Measurements from ENCODE around the gene PTPRG.

The PTPRG gene

DNA sequence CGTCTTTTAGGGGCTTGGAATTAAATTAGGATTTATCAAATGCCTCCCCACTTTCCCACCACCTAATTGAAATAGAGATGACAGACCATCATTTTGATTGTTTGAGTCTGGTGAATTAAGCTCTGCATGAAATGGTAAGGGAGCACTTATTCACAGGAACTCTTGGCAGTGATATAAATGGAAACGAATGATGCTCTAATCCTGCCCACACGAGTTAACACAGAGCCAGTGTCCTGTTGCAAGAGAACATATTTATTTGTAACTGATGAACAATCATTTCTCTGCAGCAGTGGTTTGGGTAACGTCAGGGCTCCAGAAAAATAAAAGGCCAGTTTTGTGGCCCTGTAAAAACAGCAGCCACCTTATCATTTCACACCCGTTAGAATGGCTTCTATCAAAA is 648.6 kb downstream of the PTPRG start:
- Histone ChIP-seq H3K9me3 (ENCODE audit: control insufficient read depth, low read length) (no peaks in the 10 kb centered on the region), H3K4me2 (ENCODE audit: low read length) (no peak overlapping the region), H3K27ac (no peak overlapping the region), H3K9ac (no peak overlapping the region), H2AFZ (no peak overlapping the region), H3K36me3 (ENCODE audit: control insufficient read depth, insufficient read depth, low read length) (no peaks in the 10 kb centered on the region), H3K4me1 (no peaks in the 10 kb centered on the region), H3K27me3 (ENCODE audit: control insufficient read depth, insufficient read depth, low read length) (no peaks in the 10 kb centered on the region), H3K79me2 (no peaks in the 10 kb centered on the region), H3K4me3 (ENCODE audit: low read depth, low read length) (no peak overlapping the region)
- TF ChIP-seq CTCF (IDR thresholded peaks at IDR 0.05) = no peak

GRCh38 chr3:62211675-62212429 is 650.5 kb downstream of the PTPRG start:
- H3K27me3 ChIP-seq (ENCODE audit: control insufficient read depth, insufficient read depth, low read length) = no peaks in the 10 kb centered on the region
- no peak overlapping the region for H3K4me3 ChIP-seq (ENCODE audit: low read depth, low read length)
- no peaks in the 10 kb centered on the region for H3K79me2 ChIP-seq
- no peaks in the 10 kb centered on the region for H3K36me3 ChIP-seq (ENCODE audit: control insufficient read depth, insufficient read depth, low read length)
- H3K27ac ChIP-seq = no peak overlapping the region
- H3K9ac ChIP-seq = no peak overlapping the region
- no peaks in the 10 kb centered on the region for H3K4me1 ChIP-seq
- H2AFZ ChIP-seq = no peak overlapping the region
- H3K9me3 ChIP-seq (ENCODE audit: control insufficient read depth, low read length) = no peaks in the 10 kb centered on the region
- TF ChIP-seq CTCF (IDR thresholded peaks at IDR 0.05) = no peak
- no peak overlapping the region for H3K4me2 ChIP-seq (ENCODE audit: low read length)

DNA sequence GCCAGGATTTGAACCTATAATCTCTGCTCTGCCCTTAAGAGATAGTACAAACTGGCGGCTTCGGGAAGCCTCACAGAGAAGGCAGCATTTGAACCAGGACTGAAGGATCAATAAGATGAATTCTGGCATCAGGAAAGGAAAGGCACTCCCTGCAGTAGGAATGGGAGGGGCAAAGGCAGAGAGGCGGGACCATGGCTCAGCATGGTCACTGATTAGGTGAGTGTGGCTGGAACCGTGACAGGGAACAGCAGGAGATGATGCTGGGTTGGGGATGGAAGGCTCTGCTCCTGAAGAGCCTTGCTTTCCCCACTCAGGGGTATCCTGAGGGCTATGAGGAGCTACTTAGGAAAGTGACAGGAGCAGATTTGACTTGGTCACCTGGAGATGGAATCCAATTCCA is 653.5 kb downstream of the PTPRG start:
- Histone ChIP-seq H3K4me1 (no peaks in the 10 kb centered on the region), H3K4me3 (ENCODE audit: low read depth, low read length) (no peak overlapping the region), H3K27ac (no peak overlapping the region), H3K9me3 (ENCODE audit: control insufficient read depth, low read length) (no peaks in the 10 kb centered on the region), H3K4me2 (ENCODE audit: low read length) (no peak overlapping the region), H2AFZ (no peak overlapping the region), H3K36me3 (ENCODE audit: control insufficient read depth, insufficient read depth, low read length) (no peaks in the 10 kb centered on the region), H3K9ac (no peak overlapping the region), H3K27me3 (ENCODE audit: control insufficient read depth, insufficient read depth, low read length) (no peaks in the 10 kb centered on the region), H3K79me2 (peaks cover 3% of the 10 kb centered on the region)
- no peak for TF ChIP-seq CTCF (IDR thresholded peaks at IDR 0.05)

GRCh38 chr3:62220616-62221015 is 659.2 kb downstream of the PTPRG start:
- Histone ChIP-seq H3K9ac (no peak overlapping the region), H3K4me2 (ENCODE audit: low read length) (no peak overlapping the region), H3K27me3 (ENCODE audit: control insufficient read depth, insufficient read depth, low read length) (no peaks in the 10 kb centered on the region), H3K9me3 (ENCODE audit: control insufficient read depth, low read length) (no peaks in the 10 kb centered on the region), H2AFZ (no peak overlapping the region), H3K79me2 (peaks cover 4% of the 10 kb centered on the region), H3K4me3 (ENCODE audit: low read depth, low read length) (no peak overlapping the region), H3K36me3 (ENCODE audit: control insufficient read depth, insufficient read depth, low read length) (no peaks in the 10 kb centered on the region), H3K4me1 (no peaks in the 10 kb centered on the region), H3K27ac (no peak overlapping the region)
- TF ChIP-seq CTCF (IDR thresholded peaks at IDR 0.05) = no peak

DNA sequence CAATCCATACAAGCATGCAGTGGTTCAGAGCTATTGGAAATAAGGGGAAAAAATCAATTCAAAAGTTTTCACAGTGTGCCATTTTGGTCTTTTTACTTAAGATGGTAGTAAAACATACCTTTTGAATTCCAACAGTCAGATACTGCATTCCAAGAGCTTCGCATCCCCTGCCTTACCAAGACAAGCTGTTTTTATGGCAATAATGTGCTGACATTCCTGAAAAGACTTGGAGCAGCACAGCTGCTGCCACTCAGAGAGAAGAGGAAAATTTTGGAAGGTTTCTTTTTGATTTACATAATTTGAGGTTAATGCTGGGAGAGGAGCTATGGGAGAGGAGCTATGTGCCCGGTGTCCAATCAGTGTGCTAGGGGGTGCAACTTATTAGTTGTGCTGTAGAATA is 663.7 kb downstream of the PTPRG start:
- H3K4me1 ChIP-seq = no peaks in the 10 kb centered on the region
- H3K4me3 ChIP-seq (ENCODE audit: low read depth, low read length) = no peak overlapping the region
- no peak for TF ChIP-seq CTCF (IDR thresholded peaks at IDR 0.05)
- H3K27me3 ChIP-seq (ENCODE audit: control insufficient read depth, insufficient read depth, low read length) = no peaks in the 10 kb centered on the region
- no peaks in the 10 kb centered on the region for H3K9me3 ChIP-seq (ENCODE audit: control insufficient read depth, low read length)
- H3K9ac ChIP-seq = no peak overlapping the region
- no peak overlapping the region for H2AFZ ChIP-seq
- H3K79me2 ChIP-seq = no peaks in the 10 kb centered on the region
- H3K27ac ChIP-seq = no peak overlapping the region
- no peaks in the 10 kb centered on the region for H3K36me3 ChIP-seq (ENCODE audit: control insufficient read depth, insufficient read depth, low read length)
- H3K4me2 ChIP-seq (ENCODE audit: low read length) = no peak overlapping the region

Data from parathyroid adenoma (tissue), 2 donors.